T follicular helper cell (primary cell): Measurements from ENCODE around the gene LTA4H.

Experiments used
- DNase-seq: peaks from one replicate; pipeline ENCODE4 v3.0.0-alpha.2; 2020; ENCODE audit warnings: low read depth

LTA4H gene

DNA sequence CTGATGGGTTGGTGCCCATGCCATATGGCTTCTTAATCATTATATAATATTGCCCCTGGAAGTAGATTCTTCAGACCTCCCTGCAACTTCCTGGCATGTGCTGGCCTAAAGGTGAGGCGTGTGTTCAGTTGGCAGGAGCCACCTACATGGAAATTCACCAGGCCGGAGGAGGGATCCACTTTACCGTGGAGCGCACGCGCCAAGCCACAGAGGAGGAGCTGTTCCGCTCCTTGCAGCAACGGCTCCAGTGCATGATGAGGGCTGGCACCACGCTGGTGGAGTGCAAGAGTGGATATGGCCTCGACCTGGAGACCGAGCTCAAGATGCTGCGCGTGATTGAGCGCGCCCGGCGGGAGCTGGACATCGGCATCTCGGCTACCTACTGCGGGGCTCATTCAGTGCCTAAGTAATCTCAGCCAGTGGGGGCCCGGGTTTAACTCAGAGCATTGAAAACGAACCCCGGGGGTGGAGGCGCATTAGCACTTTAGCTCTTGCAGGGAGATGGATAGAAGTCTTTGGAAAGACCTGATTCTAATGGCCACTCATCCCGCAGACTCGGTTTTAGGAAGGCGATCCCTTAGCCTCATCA lies 78.7 kb downstream of the LTA4H start:
- DNase-seq: no peak

DNA sequence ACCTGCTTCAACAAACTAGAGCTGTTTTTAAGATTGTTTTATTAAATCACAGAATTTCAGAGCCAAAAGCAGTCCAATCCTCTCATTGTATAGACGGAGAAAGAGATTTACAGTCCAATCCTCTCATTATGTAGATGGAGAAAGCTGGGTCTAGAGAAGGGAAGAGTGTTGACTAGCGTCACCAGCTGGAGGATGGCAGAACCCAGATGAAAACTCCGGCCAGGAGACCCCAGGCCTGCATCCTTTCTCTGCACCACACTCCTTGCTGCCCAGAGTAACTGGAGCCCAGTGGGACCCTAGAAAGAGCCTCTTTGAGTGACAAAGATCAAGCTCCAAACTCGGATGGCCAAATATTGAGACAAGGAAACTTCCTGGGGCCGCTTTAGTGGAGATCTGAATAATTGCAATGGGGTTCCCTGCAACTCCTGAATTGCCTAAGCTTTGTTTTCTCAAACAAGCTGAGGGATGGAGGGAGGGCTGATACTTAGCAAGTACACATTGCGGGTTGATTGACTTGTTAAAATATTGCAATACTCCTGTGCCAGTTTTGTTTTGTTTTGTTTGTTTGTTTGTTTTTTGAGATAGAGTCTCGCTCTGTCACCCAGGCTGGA lies 79.7 kb downstream of the LTA4H start:
- no peak for DNase-seq

DNA sequence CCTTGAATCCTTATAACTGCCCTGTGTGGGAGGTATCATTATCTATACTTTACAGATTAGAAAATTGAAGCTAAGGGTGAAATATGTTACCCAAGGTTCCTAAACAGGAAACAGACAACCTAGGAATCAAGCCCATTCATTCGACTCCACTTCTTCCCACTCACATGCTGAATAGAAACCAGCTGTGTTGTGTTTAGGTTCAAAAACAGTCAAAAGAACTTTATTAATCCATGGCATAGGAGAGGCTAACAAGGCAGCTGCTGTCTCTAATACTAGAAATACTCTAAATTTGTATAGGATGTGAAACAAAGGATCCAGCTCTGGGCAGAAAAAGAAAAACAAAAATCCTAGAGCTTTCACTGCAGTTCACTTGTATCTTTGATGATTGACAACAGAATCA lies 82.4 kb downstream of the LTA4H start:
- DNase-seq: no peak

DNA sequence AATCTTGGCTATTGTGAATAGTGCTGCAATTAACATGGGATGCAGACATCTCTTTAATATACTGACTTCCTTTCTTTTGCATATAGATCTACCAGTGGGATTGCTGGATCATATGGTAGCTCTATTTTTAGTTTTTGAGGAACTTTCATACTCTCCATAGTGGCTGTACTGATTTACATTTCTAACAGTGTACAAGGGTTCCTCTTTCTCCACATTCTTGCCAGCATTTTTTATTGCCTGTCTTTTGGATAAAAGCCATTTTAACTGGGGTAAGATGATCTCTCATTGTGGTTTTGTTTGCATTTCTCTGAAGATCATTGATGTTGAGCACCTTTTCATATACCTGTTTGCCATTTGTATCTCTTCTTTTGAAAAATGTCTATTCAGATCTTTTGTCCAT lies 83.9 kb downstream of the LTA4H start:
- no peak for DNase-seq
